Astrocyte of the hippocampus (primary cell): Measurements from ENCODE around the gene RASA3.
"Not testable (repeated sequence)": the region's sequence is repeated elsewhere in the genome, so short reads cannot be mapped to it uniquely, and the experiment has no call there.

ENCODE experiments used
- DNase-seq: peaks from one replicate; pipeline ENCODE4 v3.0.0; 2011; ENCODE audit warnings: low read depth, low spot score

Gene RASA3

DNA sequence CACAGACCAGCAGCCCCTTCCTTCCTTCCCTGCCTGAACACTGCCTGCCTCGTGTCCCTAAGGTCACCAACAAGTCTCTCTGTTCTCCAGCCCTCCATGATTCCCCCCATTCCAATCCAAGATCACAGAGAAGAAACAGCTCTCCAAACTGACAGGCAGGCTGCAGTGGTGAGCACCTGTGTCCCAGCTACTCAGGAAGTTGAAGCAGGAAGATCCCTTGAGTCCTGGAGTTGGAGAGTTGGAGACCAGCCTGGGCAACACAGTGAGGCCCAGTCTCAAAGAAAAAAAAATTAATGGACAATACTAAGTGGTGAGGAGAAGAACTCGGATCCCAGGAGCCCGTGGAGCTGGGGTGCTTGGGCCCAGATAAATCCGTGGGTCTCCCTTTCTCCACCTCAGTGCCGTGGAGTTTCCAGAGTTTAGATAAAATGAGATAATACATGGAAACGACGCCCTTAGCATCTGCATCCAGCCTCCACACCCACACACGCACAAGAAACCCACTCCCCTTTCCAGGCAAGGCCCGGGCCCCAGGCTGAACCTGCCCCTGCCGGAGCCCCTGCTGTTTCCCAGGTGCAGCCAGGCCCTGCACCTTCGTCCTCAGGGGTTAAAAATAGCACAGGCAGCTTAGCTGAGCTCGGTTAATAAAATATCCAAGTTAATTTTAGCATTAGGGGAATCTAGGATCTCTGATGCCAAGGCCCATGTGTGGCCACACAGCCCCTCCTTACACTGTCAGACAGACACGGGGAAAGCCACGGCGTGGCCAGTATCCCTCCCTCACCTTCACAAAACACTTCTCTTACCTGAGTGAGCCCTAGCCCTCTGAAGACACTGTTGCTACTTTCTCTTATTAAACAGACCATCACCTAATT is 4.7 kb downstream of the RASA3 start:
- no peak for DNase-seq

DNA sequence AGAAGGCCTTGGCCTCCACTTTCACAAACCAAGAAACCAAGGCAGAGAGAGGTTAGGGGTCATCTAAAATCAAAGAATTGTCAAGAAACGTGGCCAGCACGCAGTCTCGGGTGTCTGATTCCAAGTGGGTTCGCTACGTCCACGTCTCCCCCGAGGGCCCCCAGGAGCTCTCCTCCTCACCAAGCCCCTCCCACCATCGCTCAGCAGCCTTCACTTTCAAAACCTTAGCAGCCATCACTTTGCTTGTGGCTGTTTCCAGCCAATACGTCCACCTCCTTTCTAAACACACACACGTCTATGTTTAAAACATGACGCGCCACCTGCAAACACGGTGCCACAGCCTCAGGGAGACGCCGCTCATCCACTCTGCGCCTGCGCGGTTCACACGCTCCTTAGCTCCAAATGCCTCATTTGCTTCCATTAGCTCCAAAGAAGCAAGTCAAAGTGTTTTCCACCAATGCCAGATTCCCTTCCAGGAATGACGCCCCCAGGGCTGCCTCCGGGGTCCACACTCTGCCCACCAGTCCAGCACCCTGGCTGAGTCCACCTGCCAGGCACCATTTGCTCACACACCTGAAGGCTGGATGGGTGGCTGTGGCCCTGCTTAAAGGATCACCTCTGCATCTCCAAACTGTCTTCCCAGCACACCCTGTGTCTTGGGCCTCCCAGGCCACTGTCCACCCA is 5.5 kb downstream of the RASA3 start:
- DNase-seq: no peak

- not testable (repeated sequence) for DNase-seq
Measured at GRCh38 chr13:114126086-114126485, 6.3 kb downstream of the RASA3 start.

- no peak for DNase-seq
Measured at GRCh38 chr13:114125589-114125988, 6.8 kb downstream of the RASA3 start.

DNA sequence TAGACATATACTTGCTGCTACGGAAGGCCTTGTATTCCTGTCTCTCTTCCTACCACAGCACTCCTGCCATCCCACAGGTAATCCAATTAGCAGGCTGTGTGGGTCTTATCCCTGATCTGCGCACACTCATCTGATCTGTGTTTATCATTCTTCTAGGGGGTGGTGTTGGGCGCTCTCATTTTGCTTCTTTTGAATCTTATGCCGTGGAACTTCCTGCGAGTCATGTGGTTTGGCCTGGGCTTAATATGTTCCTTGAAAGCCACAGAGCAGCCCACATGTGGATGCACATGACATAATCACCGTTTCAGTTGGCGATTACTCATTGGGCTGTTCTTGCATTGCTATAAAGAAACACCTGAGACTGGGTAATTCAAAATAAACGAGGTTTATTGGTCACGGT is 7.5 kb downstream of the RASA3 start:
- peak; percentile 58 for DNase-seq

DNA sequence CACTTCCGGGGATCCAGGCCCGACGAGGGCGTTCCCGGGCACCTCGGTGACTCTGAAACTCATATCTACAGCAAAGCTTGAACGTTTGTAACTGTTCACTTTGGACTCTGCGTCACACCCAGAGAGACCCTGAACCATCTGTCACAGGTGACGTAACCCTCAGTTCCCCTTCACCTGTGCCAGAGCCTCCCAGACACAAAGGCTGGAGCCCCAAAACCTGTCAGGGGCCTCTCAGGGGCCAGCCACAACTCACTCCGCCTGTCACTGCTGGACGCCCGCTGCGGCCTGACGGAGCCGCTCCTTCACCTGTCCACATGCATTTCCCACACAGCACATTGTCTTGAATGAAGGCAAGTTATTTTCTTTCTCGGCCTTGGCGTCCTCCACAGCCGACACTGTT is 8.0 kb downstream of the RASA3 start:
- DNase-seq: no peak

DNA sequence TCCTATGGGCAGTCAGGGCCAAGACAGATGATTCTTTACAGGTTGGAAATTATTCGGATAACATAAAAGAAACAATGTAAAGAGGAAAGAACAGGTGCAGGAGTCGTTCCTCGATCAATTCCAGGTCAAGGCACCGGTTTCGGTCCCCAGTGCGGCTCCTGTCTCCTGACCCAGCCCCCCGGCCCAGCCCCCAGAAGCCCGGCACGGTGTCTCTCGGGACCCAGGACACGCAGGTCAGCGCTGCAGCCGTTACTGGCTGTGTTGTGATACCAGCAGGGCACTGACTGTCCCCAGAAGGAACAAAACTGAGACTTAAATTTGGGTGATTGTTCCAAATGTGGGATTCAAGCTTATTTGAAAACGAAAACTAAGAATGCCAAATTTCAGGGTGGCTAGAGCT is 8.5 kb downstream of the RASA3 start:
- no peak for DNase-seq

DNA sequence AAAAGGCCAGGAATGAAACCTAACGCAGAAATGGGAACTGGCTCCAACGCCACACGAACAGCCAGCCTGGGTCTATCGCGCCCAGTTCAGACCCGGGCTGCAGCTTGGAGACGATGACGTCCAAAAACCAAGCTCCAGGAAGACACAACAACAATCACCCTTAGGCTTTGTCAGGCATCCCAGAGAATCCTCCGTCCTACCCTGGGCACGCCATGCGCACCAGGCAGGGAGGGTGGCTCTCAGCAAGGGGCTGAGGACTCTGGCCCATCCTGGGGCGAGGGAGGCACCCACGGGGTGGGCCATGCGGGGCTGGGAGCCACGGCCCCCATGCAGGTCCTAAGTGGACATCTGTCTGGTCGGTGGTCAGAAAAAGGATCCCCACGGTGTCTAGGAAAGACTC is 9.0 kb downstream of the RASA3 start:
- no peak for DNase-seq

GRCh38 chr13:114122591-114123211 is 9.7 kb downstream of the RASA3 start:
- DNase-seq: no peak

DNA sequence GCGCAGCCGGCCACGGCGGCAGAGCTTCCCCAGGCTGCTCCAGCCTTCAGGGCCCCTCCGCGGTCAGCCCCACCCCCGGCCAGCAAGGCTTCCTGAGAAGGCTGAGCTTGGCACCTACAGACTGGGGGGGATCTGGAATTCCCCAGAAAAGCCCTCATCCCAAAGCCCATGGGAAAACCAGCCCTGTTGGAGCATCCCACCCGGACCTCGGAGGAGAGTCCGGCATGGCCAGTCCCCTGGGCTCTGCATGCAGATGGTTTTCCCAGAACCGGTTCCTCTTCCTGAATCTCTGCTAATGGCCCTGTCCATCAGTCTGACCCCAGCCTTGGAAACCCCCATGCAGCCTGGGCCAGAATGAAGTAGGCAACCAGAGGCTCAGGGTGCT is 10.3 kb downstream of the RASA3 start:
- no peak for DNase-seq

- no peak for DNase-seq
Measured at GRCh38 chr13:114121496-114122126, 10.8 kb downstream of the RASA3 start.

DNA sequence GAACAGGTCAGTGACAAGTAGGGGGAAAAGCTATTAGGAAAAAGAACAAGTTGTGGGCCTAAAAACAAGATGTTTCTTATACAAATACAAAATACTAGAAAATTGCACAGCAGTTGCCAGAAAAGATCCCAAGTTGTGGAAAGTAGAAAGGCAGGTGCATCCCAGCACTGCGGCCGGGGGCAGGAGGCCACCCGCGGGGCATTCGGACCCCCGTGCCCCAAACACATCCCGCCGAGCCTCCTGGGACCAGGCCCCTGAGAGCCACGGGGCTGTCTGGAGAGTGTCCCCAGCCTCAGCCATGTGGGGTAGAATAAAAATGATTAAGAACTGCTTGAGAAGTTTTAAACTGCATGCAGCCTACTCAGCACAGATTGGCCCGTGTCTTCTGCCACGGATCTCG is 11.4 kb downstream of the RASA3 start:
- no peak for DNase-seq

- DNase-seq: no peak
Measured at GRCh38 chr13:114120591-114121011, 11.8 kb downstream of the RASA3 start.

- DNase-seq: peak; percentile 90
Measured at GRCh38 chr13:114119196-114119595, 13.2 kb downstream of the RASA3 start.

GRCh38 chr13:114118511-114119123 is 13.8 kb downstream of the RASA3 start:
- DNase-seq: peak; percentile 63

- DNase-seq: no peak
Measured at GRCh38 chr13:114118086-114118485, 14.3 kb downstream of the RASA3 start.

DNA sequence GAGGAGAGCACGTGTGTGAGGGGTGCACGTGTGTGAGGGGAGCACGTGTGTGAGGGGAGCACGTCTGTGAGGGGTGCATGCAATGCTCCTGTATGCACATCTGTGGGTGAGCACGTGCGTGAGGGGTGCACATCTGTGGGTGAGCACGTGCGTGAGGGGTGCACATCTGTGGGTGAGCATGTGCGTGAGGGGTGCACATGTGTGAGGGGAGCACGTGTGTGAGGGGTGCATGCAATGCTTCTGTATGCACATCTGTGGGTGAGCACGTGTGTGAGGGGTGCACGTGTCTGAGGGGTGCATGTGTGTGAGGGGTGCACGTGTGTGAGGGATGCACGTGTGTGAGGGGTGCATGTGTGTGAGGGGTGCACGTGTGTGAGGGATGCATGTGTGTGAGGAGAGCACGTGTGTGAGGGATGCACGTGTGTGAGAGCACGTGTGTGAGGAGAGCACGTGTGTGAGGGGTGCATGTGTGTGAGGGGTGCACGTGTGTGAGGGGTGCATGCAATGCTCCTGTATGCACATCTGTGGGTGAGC is 15.0 kb downstream of the RASA3 start:
- not testable (repeated sequence) for DNase-seq

DNA sequence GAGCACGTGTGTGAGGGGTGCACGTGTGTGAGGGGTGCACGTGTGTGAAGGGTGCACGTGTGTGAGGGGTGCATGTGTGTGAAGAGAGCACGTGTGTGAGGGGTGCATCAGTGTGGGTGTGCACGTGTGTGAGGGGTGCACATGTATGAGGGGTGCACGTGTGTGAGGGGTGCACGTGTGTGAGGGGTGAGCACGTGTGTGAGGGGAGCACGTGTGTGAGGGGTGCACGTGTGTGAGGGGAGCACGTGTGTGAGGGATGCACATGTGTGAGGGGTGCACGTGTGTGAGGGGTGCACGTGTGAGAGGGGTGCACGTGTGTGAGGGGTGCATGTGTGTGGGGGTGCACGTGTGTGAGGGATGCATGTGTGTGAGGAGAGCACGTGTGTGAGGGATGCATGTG is 15.7 kb downstream of the RASA3 start:
- DNase-seq: no peak

DNA sequence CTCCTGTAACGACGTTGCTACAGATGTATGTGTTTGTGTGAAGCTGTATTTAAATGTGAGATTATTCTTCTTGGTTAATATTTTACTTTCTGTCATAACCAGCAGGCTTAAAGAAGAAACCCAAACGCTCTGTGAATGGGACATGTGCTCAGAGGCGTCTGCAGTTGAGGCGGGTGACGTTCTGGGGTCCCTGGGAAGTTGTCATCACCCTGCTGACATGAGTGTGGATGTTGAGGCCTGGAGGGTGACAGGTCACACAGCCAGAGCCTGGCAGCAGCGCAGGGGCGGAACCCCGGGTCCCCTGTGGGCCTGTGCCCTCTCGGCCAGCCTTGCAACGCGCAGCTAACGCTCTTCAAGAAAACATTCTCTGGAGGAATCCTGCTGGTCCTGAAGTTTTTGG is 16.6 kb downstream of the RASA3 start:
- DNase-seq: no peak

DNA sequence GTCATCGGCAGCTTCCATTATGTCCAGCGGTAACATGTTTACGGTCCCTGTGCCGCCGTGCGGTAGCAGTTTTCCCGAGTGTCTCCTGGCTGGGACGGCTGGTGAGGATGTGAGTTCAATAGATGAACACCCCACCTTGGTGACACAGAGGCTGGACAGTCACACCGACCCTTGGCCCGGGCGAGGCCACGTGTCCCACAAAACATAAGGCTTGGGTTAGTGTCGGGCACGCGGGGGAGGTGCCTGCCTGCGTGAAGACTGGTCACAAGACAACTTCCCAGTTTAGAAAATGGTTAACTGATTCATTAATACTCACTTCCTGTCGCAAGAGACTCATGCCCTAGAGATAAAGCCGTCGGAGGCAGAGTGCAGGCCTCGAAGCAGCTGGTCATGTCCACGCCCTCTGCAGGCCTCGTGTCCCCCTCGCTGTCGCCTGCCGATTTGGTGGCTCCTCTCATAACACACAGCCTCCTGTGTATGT is 17.2 kb downstream of the RASA3 start:
- DNase-seq: no peak

DNA sequence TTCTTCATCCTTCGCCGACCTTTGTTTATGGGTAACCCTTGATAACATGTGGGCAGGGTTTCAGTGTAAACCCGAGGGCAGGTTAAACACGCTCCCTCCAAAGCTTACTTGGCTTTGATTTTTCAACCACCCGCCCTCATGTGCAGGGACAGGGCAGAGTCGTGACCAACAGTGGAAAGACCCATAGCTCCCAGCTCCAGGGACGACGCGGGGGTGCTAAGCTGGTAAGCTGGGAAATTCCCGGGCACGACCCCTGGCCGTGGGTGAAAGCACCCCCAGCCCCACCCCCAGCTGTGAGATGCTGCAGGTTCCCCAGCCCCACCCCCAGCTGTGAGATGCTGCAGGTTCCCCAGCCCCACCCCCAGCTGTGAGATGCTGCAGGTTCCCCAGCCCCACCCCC is 17.8 kb downstream of the RASA3 start:
- DNase-seq: not testable (repeated sequence)
